GM18519 (cell line): ENCODE measurements around the gene SPARC.
"Not testable (repeated sequence)": the region's sequence is repeated elsewhere in the genome, so short reads cannot be mapped to it uniquely, and the experiment has no call there.

Source experiments
- ATAC-seq: cut with Tn5 transposase; IDR thresholded peaks from one replicate; pipeline ENCODE4 v1.9.1; 2021; ENCODE audit warnings: mild to moderate bottlenecking, moderate library complexity; ENCODE audit not compliant: unreplicated experiment, low FRiP score

The SPARC gene

GRCh38 chr5:151703227-151703626, 16.5 kb upstream of the SPARC start:
- ATAC-seq = peak; percentile 85

- ATAC-seq = peak; percentile 40
Observed at GRCh38 chr5:151700820-151701219, 14.1 kb upstream of the SPARC start.

GRCh38 chr5:151700296-151700695, 13.6 kb upstream of the SPARC start:
- ATAC-seq = no peak

- no peak for ATAC-seq
Observed at GRCh38 chr5:151699071-151699901, 12.6 kb upstream of the SPARC start.

- not testable (repeated sequence) for ATAC-seq
Observed at GRCh38 chr5:151698081-151698480, 11.4 kb upstream of the SPARC start.

- no peak for ATAC-seq
Observed at GRCh38 chr5:151697452-151697851, 10.7 kb upstream of the SPARC start.

GRCh38 chr5:151696470-151697061, 9.9 kb upstream of the SPARC start:
- no peak for ATAC-seq

- ATAC-seq = no peak
Observed at GRCh38 chr5:151695464-151695863, 8.7 kb upstream of the SPARC start.

- ATAC-seq = no peak
Observed at GRCh38 chr5:151694035-151694485, 7.3 kb upstream of the SPARC start.

GRCh38 chr5:151692312-151692711, 5.6 kb upstream of the SPARC start:
- ATAC-seq = no peak

GRCh38 chr5:151691706-151692105, 5.0 kb upstream of the SPARC start:
- no peak for ATAC-seq

GRCh38 chr5:151689591-151689990, 2.9 kb upstream of the SPARC start:
- not testable (repeated sequence) for ATAC-seq

- no peak for ATAC-seq
Observed at GRCh38 chr5:151688436-151688835, 1.7 kb upstream of the SPARC start.

GRCh38 chr5:151685749-151686673, 704 bp downstream of the SPARC start:
- ATAC-seq = no peak

GRCh38 chr5:151684690-151685361, 1.9 kb downstream of the SPARC start:
- ATAC-seq = no peak

- no peak for ATAC-seq
Observed at GRCh38 chr5:151683986-151684588, 2.6 kb downstream of the SPARC start.

- ATAC-seq = no peak
Observed at GRCh38 chr5:151683444-151683843, 3.3 kb downstream of the SPARC start.

GRCh38 chr5:151682751-151683331, 3.9 kb downstream of the SPARC start:
- no peak for ATAC-seq

- ATAC-seq = no peak
Observed at GRCh38 chr5:151682240-151682639, 4.5 kb downstream of the SPARC start.
